ENCODE results near the gene SDK1. TPM values are rescaled to one million over a fixed set of nuclear protein-coding genes. Genes with fewer than 3 reads are reported as not detected.

The SDK1 gene
- total and polyA plus RNA-seq, 10 of the 15 experiments (the other 5 are each of a cell fraction or from before 2014, with no cell fraction given) = 0.14 to 0.33 TPM; not detected in 8

GRCh38 chr7:4185721-4186512 lies 884.9 kb downstream of the SDK1 start:
- no peaks in the 10 kb centered on the region for H3K4me1 ChIP-seq (ENCODE audit: control insufficient read depth, insufficient read depth, low read length)
- no peak overlapping the region for H3K27ac ChIP-seq (ENCODE audit: control insufficient read depth, insufficient read depth)
- CTCF ChIA-PET = no interaction called here
- ATAC-seq (no peak), DNase-seq (ENCODE audit: low read depth, low spot score) (no peak), FAIRE-seq (no peak)
- intact Hi-C loops (cut with micrococcal nuclease; ENCODE audit: unreplicated experiment) (no loop called here), in situ Hi-C loops (cut with MboI) (no loop called here)
- H3K4me2 ChIP-seq (ENCODE audit: control insufficient read depth, insufficient read depth) = no peak overlapping the region
- BruUV-seq (replicated peaks) = no TSS peak
- no peaks in the 10 kb centered on the region for H3K79me2 ChIP-seq (ENCODE audit: control insufficient read depth, insufficient read depth, low read length)
- H4K20me1 ChIP-seq (ENCODE audit: control insufficient read depth, insufficient read depth) = no peaks in the 10 kb centered on the region
- 32% methylated on average over 14 of the region's 15 CpGs for WGBS (ENCODE audit: insufficient coverage, insufficient replicate concordance, low lambda C conversion rate, missing lambda C conversion rate)
- no peaks in the 10 kb centered on the region for H3K27me3 ChIP-seq (replicated peaks in 1 of 2; ENCODE audit: control insufficient read depth in 2 of 2, insufficient read depth in 2 of 2, low read length in 1 of 2)
- H3K9me3 ChIP-seq (replicated peaks; ENCODE audit: control insufficient read depth, insufficient read depth, low read length) = no peaks in the 10 kb centered on the region; the same call in 2 of the 3 replicates
- H3K4me3 ChIP-seq = no peak overlapping the region
- POLR2A ChIA-PET = no interaction called here
- SMC1A ChIA-PET (ENCODE audit: uncharacterized antibody, unreplicated experiment) = no interaction called here
- no peak overlapping the region for H3K9ac ChIP-seq (ENCODE audit: control insufficient read depth, insufficient read depth, low read length)
- H3K36me3 ChIP-seq (ENCODE audit: control insufficient read depth in 2 of 2, insufficient read depth in 2 of 2, low read length in 1 of 2) = no peaks in the 10 kb centered on the region
- H2AFZ ChIP-seq (ENCODE audit: control insufficient read depth, low read depth, low read length) = no peak overlapping the region
- TF ChIP-seq TCF12 (IDR thresholded peaks at IDR 0.05; ENCODE audit: low read depth, low read length) (no peak), NR2C2 (IDR thresholded peaks at IDR 0.05; ENCODE audit: borderline replicate concordance, control insufficient read depth, insufficient read length, low read depth) (no peak), MEF2A (IDR thresholded peaks at IDR 0.05; ENCODE audit: insufficient read depth, low read depth, low read length) (no peak), SKIL (IDR thresholded peaks at IDR 0.05; ENCODE audit: low read depth, poor library complexity, severe bottlenecking) (no peak), NR2F1 (conservative IDR thresholded peaks at IDR 0.05) (no peak), PML (IDR thresholded peaks at IDR 0.05; ENCODE audit: low read length) (no peak), TBL1XR1 (IDR thresholded peaks at IDR 0.05; ENCODE audit: low read depth, low read length) (no peak), HDGF (IDR thresholded peaks at IDR 0.05) (no peak), PBX3 (IDR thresholded peaks at IDR 0.05; ENCODE audit: insufficient replicate concordance, low read depth, low read length) (no peak), FOXM1 (IDR thresholded peaks at IDR 0.05; ENCODE audit: low read depth, low read length) (no peak), IRF4 (IDR thresholded peaks at IDR 0.05; ENCODE audit: low read depth, low read length) (no peak), EGR1 (IDR thresholded peaks at IDR 0.05; ENCODE audit: borderline replicate concordance in 1 of 2, low read depth in 2 of 2, low read length in 2 of 2) (no peak), SREBF1 (IDR thresholded peaks at IDR 0.05; ENCODE audit: low read length) (no peak), RUNX3 (IDR thresholded peaks at IDR 0.05; ENCODE audit: low read length) (no peak), BRCA1 (IDR thresholded peaks at IDR 0.05; ENCODE audit: low read depth, low read length) (no peak), MTA2 (IDR thresholded peaks at IDR 0.05; ENCODE audit: low read depth) (no peak), KLF5 (IDR thresholded peaks at IDR 0.05; ENCODE audit: partially characterized antibody) (no peak)
- RAD21 ChIA-PET (ENCODE audit: unreplicated experiment) = no interaction called here

All from GM12878 (cell line).